Right cardiac atrium (tissue), 5 donors: ENCODE measurements around the gene TCERG1L. TPM values are rescaled to one million over a fixed set of nuclear protein-coding genes. Genes with fewer than 3 reads are reported as not detected.

Experiments
- ATAC-seq, 2 donors: fragments of 200-7000 bp; cut with Tn5 transposase; one replicate each; pipeline versions ENCODE4 v1.8.0 to v1.9.1; 2020; ENCODE audit warnings: moderate library complexity in 2 of 2, mild to moderate bottlenecking in 1 of 2
- DNase-seq, 3 donors: peaks; one replicate each; pipeline ENCODE4 v3.0.0-alpha.2; 2020
- H3K27ac ChIP-seq: one replicate; pipeline ENCODE4 v1.5.1; 2013; ENCODE audit warnings: mild to moderate bottlenecking, low read length, control low read depth, moderate library complexity
- H3K27me3 ChIP-seq: one replicate; pipeline ENCODE4 v1.6.1; 2013; ENCODE audit not compliant: control insufficient read depth, insufficient read depth
- H3K4me1 ChIP-seq: one replicate; pipeline ENCODE4 v1.6.1; 2013; ENCODE audit warnings: low read length; ENCODE audit not compliant: control insufficient read depth, insufficient read depth
- H3K4me3 ChIP-seq: one replicate; pipeline ENCODE4 v1.5.1; 2013; ENCODE audit warnings: low read length, control low read depth
- H3K9me3 ChIP-seq: one replicate; pipeline ENCODE4 v1.6.1; 2013; ENCODE audit warnings: low read length; ENCODE audit not compliant: control insufficient read depth
- WGBS: extraction: QIAGEN DNeasy Blood & Tissue Kit; methylation state at CpG from one replicate; pipeline ENCODE4 v1.1.7; 2013; 5-methylcytosine and 5-hydroxymethylcytosine counted together
- intact Hi-C, 4 donors: fragments of 100-400 bp; cut with DNase I; formaldehyde crosslinking; loops; one replicate each; pipeline versions ENCODE4 v1.11.0 to v1.14.0; 2022 to 2023
- polyA plus RNA-seq: library from polyadenylated mRNA; stranded (reverse); fragments of 200-250 nt; gene quantifications from one replicate; pipeline ENCODE4 v1.2.3, GENCODE V29; 2013
- total RNA-seq, 4 donors: library from RNA; stranded (reverse); fragmentation: NEBNext Ultra II Directional; extraction: Animal tissue kit (Norgen Biotek cat#: 25700); gene quantifications; one replicate each; pipeline ENCODE4 v1.2.1, GENCODE V29; 2021
- donor health status: healthy with polysubstance abuse.
- donor health status: DM: no; HTN: yes; CAD: no.
- donor health status: DM: no; HTN: no; CAD: no.
- donor health status: DM: no; HTN: yes; CAD: no; lungs with severe emphysema.
- donor health status: DM: yes; HTN: yes; CAD: no.

TCERG1L gene
- total and polyA plus RNA-seq, 5 donors, result not detected

GRCh38 chr10:131168238-131168875 is 143.2 kb downstream of the TCERG1L start:
- Histone ChIP-seq H3K4me1 (no peaks in the 10 kb centered on the region), H3K9me3 (no peaks in the 10 kb centered on the region), H3K27ac (no peak overlapping the region), H3K27me3 (no peaks in the 10 kb centered on the region), H3K4me3 (no peak overlapping the region)
- intact Hi-C loops, result no loop called here
- no peak for ATAC-seq
- no peak for DNase-seq
- 86% methylated on average over 17 of the region's 17 CpGs for WGBS

DNA sequence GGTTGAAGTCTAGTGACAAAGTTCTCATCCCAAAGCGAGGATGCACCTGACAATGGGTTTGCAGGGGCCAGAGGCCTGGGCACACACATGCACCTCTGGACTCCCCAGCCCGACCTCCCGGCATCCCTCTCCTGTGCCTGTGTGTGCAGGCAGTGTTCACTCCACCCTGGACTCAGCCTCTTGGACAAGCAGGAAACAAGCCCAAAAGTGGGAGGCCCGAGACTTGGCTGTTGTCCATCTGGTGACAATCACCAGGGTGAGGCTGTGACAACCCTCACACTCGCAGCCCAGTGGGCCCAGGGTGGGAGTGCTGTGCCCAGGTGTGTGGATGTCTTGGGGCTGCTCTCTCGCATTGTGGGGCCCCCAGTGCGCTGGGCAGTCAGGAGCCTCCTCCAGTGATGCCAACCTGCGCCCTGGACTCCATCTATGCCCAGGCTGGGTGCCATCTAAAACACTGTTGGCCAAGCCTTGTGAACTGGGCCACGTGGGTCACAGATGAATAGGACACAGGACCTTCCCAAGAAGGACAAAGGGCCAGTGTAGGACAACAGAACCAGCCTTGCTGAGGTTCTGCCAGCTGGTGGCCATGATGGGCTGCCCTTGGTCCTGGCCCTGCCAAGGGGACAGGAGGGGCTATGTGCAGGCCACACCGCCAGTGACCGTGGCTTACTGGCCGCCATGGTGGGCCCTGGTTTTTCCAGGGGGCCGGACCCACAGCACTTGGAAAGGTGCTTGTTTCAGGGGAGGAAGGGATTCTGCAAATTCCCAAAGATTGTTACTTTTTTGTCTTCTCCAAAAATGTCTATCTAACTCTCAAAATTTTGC is 144.3 kb downstream of the TCERG1L start:
- no peaks in the 10 kb centered on the region for H3K4me1 ChIP-seq
- DNase-seq (no peak), ATAC-seq (no peak)
- intact Hi-C loops, result no loop called here
- H3K27me3 ChIP-seq, result no peaks in the 10 kb centered on the region
- no peaks in the 10 kb centered on the region for H3K9me3 ChIP-seq
- WGBS, result 80% methylated on average over 13 of the region's 13 CpGs
- no peak overlapping the region for H3K4me3 ChIP-seq
- H3K27ac ChIP-seq, result no peak overlapping the region

DNA sequence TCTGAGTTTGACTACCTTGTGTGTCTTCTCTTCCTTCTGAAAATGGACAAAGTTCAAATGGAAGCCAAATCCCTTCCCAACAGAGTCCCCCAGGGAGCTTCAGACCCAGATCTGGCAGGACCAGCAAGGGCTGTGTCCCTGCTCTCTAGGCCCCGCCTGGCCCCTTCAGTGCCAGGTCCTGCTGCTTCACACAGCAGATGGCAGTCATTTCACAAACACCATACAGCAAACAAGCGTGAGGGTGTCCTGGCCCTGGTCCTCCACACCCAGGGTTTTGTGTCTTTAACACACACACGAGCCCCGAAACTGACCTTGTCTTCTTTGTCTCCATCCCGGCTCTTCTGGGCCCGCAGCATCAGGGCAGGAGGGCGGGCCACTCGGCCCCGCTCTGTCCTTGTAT is 145.0 kb downstream of the TCERG1L start:
- H3K27me3 ChIP-seq, result no peaks in the 10 kb centered on the region

GRCh38 chr10:131165092-131165491 is 146.4 kb downstream of the TCERG1L start:
- no peak overlapping the region for H3K4me3 ChIP-seq
- 72% methylated on average over 7 of the region's 7 CpGs for WGBS
- no peaks in the 10 kb centered on the region for H3K27me3 ChIP-seq
- intact Hi-C loops, result no loop called here
- no peaks in the 10 kb centered on the region for H3K9me3 ChIP-seq
- ATAC-seq (no peak), DNase-seq (no peak)
- H3K27ac ChIP-seq, result no peak overlapping the region
- no peaks in the 10 kb centered on the region for H3K4me1 ChIP-seq

More for the DNA sequence above, 145.0 kb downstream of the TCERG1L start:
- no peak for DNase-seq
- WGBS, result 92% methylated on average over 9 of the region's 9 CpGs
- H3K4me3 ChIP-seq, result no peak overlapping the region
- no peak overlapping the region for H3K27ac ChIP-seq
- intact Hi-C loops, result no loop called here
- ATAC-seq, result no peak
- no peaks in the 10 kb centered on the region for H3K9me3 ChIP-seq
- H3K4me1 ChIP-seq, result no peaks in the 10 kb centered on the region

DNA sequence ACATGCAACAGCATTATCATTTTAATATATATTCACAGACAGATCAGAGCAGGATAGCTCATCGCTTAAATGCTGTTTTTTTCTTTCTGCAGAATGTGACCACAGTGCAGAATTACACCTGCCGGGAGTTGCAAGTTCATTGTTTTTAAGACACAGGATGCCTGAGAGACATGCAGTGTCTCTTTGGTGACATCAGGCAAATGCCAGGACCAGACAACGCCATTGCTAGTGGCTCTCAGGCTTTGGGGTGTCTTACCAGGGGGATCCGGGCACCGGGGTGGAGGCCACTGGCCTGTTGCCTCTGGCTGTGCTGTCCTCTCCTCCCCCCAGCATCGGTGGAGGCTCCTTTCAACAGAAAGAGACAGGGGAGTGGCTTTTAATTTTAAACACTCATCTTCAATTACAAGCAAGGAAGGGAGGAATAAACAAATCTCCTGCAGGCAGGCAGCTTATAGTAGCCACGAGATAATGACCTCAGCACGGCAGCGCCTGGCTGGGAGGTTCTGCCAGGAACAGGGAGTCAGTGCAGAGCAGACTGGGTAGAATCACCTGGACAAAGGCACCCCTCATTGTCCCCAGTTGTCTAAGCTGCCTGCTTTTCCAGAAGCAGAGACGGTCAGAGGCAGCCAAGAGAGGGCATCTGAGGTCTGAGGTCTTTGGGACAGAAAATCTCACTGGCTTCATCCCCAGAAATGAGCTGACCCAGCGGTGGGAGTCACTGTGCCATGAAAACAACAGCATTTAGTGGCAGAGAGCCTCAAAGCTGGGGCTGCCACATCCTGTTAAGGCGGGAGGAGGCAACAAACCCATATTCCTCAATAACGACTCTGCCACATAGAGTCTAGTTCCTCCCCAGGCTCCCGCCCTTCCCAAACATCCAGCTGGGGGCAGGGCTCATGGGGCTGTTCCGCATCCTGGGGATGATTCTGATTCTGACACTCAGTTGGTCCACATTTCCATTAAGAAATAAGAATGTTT is 148.4 kb downstream of the TCERG1L start:
- intact Hi-C loops, result no loop called here
- WGBS, result 62% methylated on average over 15 of the region's 15 CpGs
- no peak for DNase-seq
- no peak for ATAC-seq
- Histone ChIP-seq H3K27ac (no peak overlapping the region), H3K4me1 (no peaks in the 10 kb centered on the region), H3K9me3 (no peaks in the 10 kb centered on the region), H3K27me3 (no peaks in the 10 kb centered on the region), H3K4me3 (no peak overlapping the region)

- Histone ChIP-seq H3K4me3 (no peak overlapping the region), H3K27ac (no peak overlapping the region), H3K9me3 (no peaks in the 10 kb centered on the region), H3K4me1 (no peaks in the 10 kb centered on the region), H3K27me3 (no peaks in the 10 kb centered on the region)
- intact Hi-C loops, result no loop called here
- WGBS, result 73% methylated on average over 6 of the region's 6 CpGs
- ATAC-seq (no peak), DNase-seq (no peak)
Observed at GRCh38 chr10:131162211-131162610, 149.3 kb downstream of the TCERG1L start.

DNA sequence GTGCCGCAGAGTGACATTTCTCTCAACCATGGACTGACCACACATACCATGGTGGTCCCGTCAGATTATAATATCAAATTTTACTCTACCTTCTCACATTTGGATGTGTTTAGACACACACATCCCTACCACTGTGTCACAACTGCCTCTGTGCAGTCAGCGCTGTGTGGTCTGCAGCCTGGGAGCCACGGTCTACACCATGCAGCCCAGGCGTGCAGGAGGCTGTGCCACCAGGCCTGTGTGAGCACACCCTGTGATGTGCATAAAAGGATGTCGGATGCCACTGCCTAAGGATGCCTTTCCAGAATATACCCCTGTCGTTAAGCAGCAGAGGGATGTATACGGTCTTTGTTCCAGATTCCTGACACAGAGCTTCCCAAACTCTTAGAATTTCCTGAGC is 150.4 kb downstream of the TCERG1L start:
- no peaks in the 10 kb centered on the region for H3K9me3 ChIP-seq
- WGBS, result 94% methylated on average over 8 of the region's 8 CpGs
- no peaks in the 10 kb centered on the region for H3K27me3 ChIP-seq
- H3K4me1 ChIP-seq, result no peaks in the 10 kb centered on the region
- no peak for DNase-seq
- H3K4me3 ChIP-seq, result no peak overlapping the region
- no peak for ATAC-seq
- intact Hi-C loops, result no loop called here
- no peak overlapping the region for H3K27ac ChIP-seq

GRCh38 chr10:131160219-131160875 is 151.2 kb downstream of the TCERG1L start:
- H3K4me3 ChIP-seq, result no peak overlapping the region
- WGBS, result 91% methylated on average over 19 of the region's 19 CpGs
- no peak overlapping the region for H3K27ac ChIP-seq
- H3K4me1 ChIP-seq, result no peaks in the 10 kb centered on the region
- intact Hi-C loops, result no loop called here
- no peaks in the 10 kb centered on the region for H3K9me3 ChIP-seq
- no peak for DNase-seq
- ATAC-seq, result no peak
- H3K27me3 ChIP-seq, result no peaks in the 10 kb centered on the region

GRCh38 chr10:131159771-131160170 is 151.8 kb downstream of the TCERG1L start:
- 79% methylated on average over 9 of the region's 9 CpGs for WGBS
- Histone ChIP-seq H3K27ac (no peak overlapping the region), H3K9me3 (no peaks in the 10 kb centered on the region), H3K27me3 (no peaks in the 10 kb centered on the region), H3K4me3 (no peak overlapping the region), H3K4me1 (no peaks in the 10 kb centered on the region)
- DNase-seq (no peak), ATAC-seq (no peak)
- intact Hi-C loops, result no loop called here

DNA sequence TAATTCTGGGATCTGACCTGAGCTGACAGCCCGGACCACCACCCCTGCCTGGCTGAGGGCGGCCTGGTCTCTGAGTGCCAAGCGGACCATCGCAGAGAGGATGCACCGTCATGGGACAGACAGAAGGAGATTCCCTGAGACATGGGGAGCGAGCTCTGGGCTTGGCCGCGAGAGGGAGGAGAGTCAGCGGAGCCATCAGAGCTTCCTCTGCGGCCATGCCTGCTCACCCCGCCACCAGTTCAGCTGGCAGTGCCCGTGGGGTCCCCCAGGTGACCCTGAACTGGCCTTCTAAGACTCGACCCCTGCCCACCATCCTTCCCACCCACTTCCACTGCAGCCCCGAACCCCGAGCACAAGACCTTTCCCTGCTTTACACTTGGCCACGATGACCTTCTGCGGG is 152.8 kb downstream of the TCERG1L start:
- intact Hi-C loops, result no loop called here
- H3K4me1 ChIP-seq, result no peaks in the 10 kb centered on the region
- H3K27me3 ChIP-seq, result no peaks in the 10 kb centered on the region
- no peak overlapping the region for H3K27ac ChIP-seq
- DNase-seq (no peak), ATAC-seq (no peak)
- 90% methylated on average over 17 of the region's 17 CpGs for WGBS
- H3K4me3 ChIP-seq, result no peak overlapping the region
- no peaks in the 10 kb centered on the region for H3K9me3 ChIP-seq
